BLaER1 treated with 17β-estradiol and CSF1 and Interleukin-3, amounts not matched to agents 10 nM and 100 nM (cell line): ENCODE results near the gene KCNH5.

Source experiments
- H3K27ac ChIP-seq, 11 experiments: shearing (Covaris generic); formaldehyde crosslinking; 2 replicates each; pipeline ENCODE4 v1.8.1; 2022
- H3K27me3 ChIP-seq, 11 experiments: shearing (Covaris generic); formaldehyde crosslinking; 2 replicates each; pipeline ENCODE4 v1.8.1; 2022
- H3K36me3 ChIP-seq, 11 experiments: shearing (Covaris generic); formaldehyde crosslinking; 2 replicates each; pipeline ENCODE4 v1.8.1; 2022
- H3K4me1 ChIP-seq, 10 experiments: shearing (Covaris generic); formaldehyde crosslinking; 2 replicates each; pipeline ENCODE4 v1.8.1; 2022
- H3K4me2 ChIP-seq, 11 experiments: shearing (Covaris generic); formaldehyde crosslinking; 2 replicates each; pipeline ENCODE4 v1.8.1; 2022
- H3K4me3 ChIP-seq, 10 experiments: shearing (Covaris generic); formaldehyde crosslinking; 2 replicates each; pipeline ENCODE4 v1.8.1; 2022
- H3K9ac ChIP-seq, 11 experiments: shearing (Covaris generic); formaldehyde crosslinking; 2 replicates each; pipeline ENCODE4 v1.8.1; 2022
- H3K9me3 ChIP-seq, 11 experiments: shearing (Covaris generic); formaldehyde crosslinking; replicated peaks in 1 of 11; 2 replicates each; pipeline ENCODE4 v1.8.1; 2022
- H4K20me1 ChIP-seq, 11 experiments: shearing (Covaris generic); formaldehyde crosslinking; 2 replicates each; pipeline ENCODE4 v1.8.1; 2022
- Cebpa-rat ChIP-seq, 11 experiments: shearing (Covaris generic); IDR thresholded peaks; 2 replicates each; pipeline ENCODE4 v1.8.1; 2022

Gene KCNH5

DNA sequence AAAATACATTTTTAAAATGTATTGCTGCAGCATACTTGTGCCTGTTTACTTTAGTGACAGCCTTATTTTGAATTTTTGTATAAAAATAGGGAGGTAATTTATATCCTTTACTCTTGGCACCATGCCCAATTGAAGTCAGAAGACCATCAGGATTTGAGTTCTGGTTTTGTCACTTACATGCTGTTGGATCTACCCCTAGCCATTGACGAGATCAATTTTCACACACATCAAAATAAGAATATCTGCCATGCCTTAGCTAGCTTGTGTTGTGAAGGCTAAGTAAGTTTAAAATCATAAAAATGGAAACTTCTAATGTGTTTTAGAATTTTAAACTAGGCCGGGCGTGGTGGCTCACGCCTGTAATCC, 381.8 kb downstream of the KCNH5 start:
- Histone ChIP-seq H3K9me3 (peaks cover 0 to 21% (median 7%) of the 10 kb centered on the region in 11 experiments; a peak in 11 of 22 replicates), H3K36me3 (no peaks in the 10 kb centered on the region), H3K9ac (no peak overlapping the region), H3K27me3 (no peaks in the 10 kb centered on the region), H3K4me2 (no peak overlapping the region), H3K4me3 (no peak overlapping the region), H3K27ac (no peak overlapping the region), H3K4me1 (peaks cover 0 to 8% (median 2%) of the 10 kb centered on the region in 10 experiments; a peak in 5 of 20 replicates), H4K20me1 (no peaks in the 10 kb centered on the region)
- no peak for TF ChIP-seq Cebpa-rat (IDR thresholded peaks at IDR 0.05)

DNA sequence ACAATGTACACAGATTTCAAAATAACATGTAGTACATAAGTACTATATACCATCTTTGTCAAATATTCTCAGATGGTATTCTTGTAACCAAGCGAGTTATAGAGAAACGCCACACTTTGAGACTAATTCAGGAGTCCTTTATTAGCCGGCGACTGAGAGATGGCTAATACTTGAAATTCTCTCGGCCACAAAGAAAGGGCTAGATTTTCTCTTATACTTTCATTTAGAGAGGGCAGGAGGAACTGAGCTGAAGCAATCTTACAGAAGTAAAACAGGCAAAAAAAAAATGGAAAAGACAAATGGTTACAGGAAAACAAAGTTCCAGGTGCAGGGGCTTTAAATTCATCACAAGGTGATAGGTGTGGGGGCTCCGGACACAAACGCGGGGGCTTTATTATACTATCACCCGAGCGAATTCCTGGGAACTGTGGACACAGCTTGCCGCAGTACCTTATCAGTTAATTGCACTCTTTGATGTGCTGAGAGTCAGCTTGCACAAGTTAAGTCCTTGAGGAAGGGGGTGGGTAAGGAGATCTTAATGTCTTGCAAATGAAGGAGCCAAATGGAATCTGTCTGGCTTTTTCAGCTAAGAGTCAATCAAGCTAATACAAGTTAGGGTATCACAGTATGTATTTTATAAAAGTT, 382.3 kb downstream of the KCNH5 start:
- no peak for TF ChIP-seq Cebpa-rat (IDR thresholded peaks at IDR 0.05)
- peaks cover 0 to 8% (median 2%) of the 10 kb centered on the region in 10 experiments; a peak in 5 of 20 replicates for H3K4me1 ChIP-seq
- H3K4me3 ChIP-seq: no peak overlapping the region
- H3K9ac ChIP-seq: no peak overlapping the region
- no peaks in the 10 kb centered on the region for H3K36me3 ChIP-seq
- no peak overlapping the region for H3K27ac ChIP-seq
- peaks cover 0 to 21% (median 7%) of the 10 kb centered on the region in 11 experiments; a peak in 11 of 22 replicates for H3K9me3 ChIP-seq
- no peaks in the 10 kb centered on the region for H4K20me1 ChIP-seq
- no peaks in the 10 kb centered on the region for H3K27me3 ChIP-seq
- H3K4me2 ChIP-seq: no peak overlapping the region

DNA sequence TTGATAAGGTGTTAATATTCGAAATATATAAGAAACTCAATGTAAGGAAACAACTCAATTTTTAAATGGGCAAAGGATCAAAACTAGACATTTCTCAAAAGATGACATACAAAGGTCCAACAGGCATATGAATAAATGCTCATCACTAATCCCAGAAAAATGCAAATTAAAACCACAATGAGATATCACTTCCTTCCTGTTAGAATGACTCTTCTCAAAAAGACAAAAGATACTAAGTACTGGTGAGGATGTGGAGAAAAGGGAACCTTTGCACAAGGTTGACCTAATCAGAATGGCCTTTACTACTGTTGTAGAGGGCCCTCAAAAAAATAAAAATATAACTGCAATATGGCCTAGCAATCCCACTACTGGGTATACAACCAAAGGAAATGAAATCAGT, 383.4 kb downstream of the KCNH5 start:
- Histone ChIP-seq H3K4me2 (no peak overlapping the region), H3K36me3 (no peaks in the 10 kb centered on the region), H3K9me3 (peaks cover 0 to 21% (median 7%) of the 10 kb centered on the region in 11 experiments; a peak in 11 of 22 replicates), H3K27me3 (no peaks in the 10 kb centered on the region), H3K4me3 (no peak overlapping the region), H3K4me1 (peaks cover 0 to 10% (median 2%) of the 10 kb centered on the region in 10 experiments; a peak in 5 of 20 replicates), H3K9ac (no peak overlapping the region), H4K20me1 (no peaks in the 10 kb centered on the region), H3K27ac (no peak overlapping the region)
- no peak for TF ChIP-seq Cebpa-rat (IDR thresholded peaks at IDR 0.05)

DNA sequence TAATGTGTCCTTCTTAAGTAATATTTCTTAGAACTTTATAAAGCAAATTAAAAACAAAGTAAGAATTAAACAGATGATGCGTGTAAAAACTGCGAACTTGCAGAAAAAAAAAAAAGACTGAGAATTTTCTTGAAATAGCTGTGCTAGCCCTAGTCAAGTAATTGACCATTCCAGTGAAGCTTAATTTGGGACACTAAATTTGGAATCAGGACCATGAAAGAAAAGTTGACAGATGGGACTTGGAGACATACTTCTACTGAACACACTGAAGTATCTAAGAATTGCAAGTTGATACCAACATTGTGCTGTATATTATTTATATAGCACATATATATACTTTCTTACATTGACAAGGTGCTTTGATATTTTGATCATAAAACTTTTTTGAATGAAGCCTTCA, 386.6 kb downstream of the KCNH5 start:
- no peak for TF ChIP-seq Cebpa-rat (IDR thresholded peaks at IDR 0.05)
- Histone ChIP-seq H3K9me3 (peaks cover 0 to 21% (median 7%) of the 10 kb centered on the region in 11 experiments; a peak in 11 of 22 replicates), H3K27ac (no peak overlapping the region), H3K36me3 (no peaks in the 10 kb centered on the region), H3K4me1 (peaks cover 0 to 7% (median 0%) of the 10 kb centered on the region in 10 experiments; a peak in 1 of 20 replicates), H3K27me3 (no peaks in the 10 kb centered on the region), H3K4me2 (no peak overlapping the region), H3K9ac (no peak overlapping the region), H4K20me1 (no peaks in the 10 kb centered on the region), H3K4me3 (no peak overlapping the region)

DNA sequence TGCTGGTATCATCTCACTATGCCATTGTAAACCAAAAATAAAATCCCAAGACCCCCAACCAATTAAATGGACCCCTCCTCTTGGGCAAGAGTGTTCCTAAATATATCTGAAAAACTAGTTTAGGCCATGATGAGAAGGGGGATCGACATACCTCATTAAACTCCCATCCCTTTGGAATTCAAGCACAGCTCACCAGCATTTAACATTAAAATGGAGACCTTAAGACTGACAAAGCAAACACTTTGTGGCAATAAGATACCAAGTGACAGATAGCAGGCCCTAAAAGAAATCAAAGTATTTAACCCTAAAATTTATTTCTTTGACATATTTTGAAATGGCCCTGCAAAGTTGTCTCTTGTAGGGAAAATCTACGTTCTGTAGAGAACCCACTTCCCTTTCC, 387.9 kb downstream of the KCNH5 start:
- no peaks in the 10 kb centered on the region for H3K36me3 ChIP-seq
- no peaks in the 10 kb centered on the region for H4K20me1 ChIP-seq
- H3K9me3 ChIP-seq: peaks cover 0 to 16% (median 7%) of the 10 kb centered on the region in 11 experiments; a peak in 11 of 22 replicates
- H3K9ac ChIP-seq: no peak overlapping the region
- TF ChIP-seq Cebpa-rat (IDR thresholded peaks at IDR 0.05): no peak
- H3K27ac ChIP-seq: no peak overlapping the region
- H3K4me3 ChIP-seq: no peak overlapping the region
- no peaks in the 10 kb centered on the region for H3K27me3 ChIP-seq
- H3K4me2 ChIP-seq: peak overlapping the region in 2 of 11 experiments; percentile 18 to 35; a peak in 2 of 22 replicates
- peaks cover 0 to 7% (median 0%) of the 10 kb centered on the region in 10 experiments; a peak in 1 of 20 replicates for H3K4me1 ChIP-seq

DNA sequence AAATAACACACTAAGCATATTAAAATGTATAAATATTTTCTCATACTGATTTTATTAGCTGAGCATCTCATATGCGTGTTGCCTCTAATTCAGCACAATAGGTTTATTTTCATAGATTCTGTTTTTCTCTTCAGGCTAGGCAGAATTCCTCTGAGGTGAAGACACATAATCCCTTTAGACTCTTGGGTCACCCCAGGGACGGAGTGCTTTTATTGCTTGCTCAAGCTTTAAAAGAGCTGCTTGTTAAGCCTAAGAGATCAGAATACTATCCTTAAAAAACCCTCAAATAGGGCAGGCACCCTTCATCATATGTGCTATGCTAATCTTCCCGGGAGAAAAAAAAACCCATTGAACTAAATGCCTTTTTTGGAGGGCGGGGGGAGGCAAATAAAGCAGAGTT, 390.1 kb downstream of the KCNH5 start:
- no peak for TF ChIP-seq Cebpa-rat (IDR thresholded peaks at IDR 0.05)

DNA sequence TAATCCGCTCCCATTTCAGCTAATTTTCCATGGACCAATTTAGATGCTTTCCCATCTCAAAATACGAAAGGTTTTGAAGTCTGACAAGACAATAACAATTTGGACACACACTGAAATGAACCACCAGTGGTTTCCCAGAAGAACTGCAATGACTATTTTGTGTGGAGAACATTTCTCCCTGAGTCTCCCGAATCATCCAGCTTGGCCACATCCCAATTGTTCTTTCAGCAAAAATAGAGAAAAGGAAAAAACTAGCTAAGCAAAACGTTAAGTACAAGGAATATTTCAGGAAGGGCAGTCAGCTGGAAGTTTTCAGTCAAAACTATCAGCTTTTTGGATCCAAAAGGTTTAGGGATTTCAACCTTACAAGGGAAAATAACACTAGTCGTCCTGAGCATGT, 390.6 kb downstream of the KCNH5 start:
- Histone ChIP-seq H3K4me3 (no peak overlapping the region), H3K9ac (no peak overlapping the region), H3K4me2 (no peak overlapping the region), H3K4me1 (peaks cover 0 to 7% (median 0%) of the 10 kb centered on the region in 10 experiments; a peak in 1 of 20 replicates), H3K27me3 (no peaks in the 10 kb centered on the region), H3K27ac (no peak overlapping the region), H3K36me3 (no peaks in the 10 kb centered on the region), H3K9me3 (no peaks in the 10 kb centered on the region; a peak in 1 of 22 replicates), H4K20me1 (no peaks in the 10 kb centered on the region)
- no peak for TF ChIP-seq Cebpa-rat (IDR thresholded peaks at IDR 0.05)

More for the DNA sequence above, 390.1 kb downstream of the KCNH5 start:
- H3K4me3 ChIP-seq: no peak overlapping the region
- H3K36me3 ChIP-seq: no peaks in the 10 kb centered on the region
- no peaks in the 10 kb centered on the region; a peak in 1 of 22 replicates for H3K9me3 ChIP-seq
- H3K4me2 ChIP-seq: no peak overlapping the region
- H4K20me1 ChIP-seq: no peaks in the 10 kb centered on the region
- H3K27me3 ChIP-seq: no peaks in the 10 kb centered on the region
- H3K27ac ChIP-seq: no peak overlapping the region
- H3K9ac ChIP-seq: no peak overlapping the region
- peaks cover 0 to 7% (median 0%) of the 10 kb centered on the region in 10 experiments; a peak in 1 of 20 replicates for H3K4me1 ChIP-seq
